ENCODE measurements around the gene HAUS5.

DNA sequence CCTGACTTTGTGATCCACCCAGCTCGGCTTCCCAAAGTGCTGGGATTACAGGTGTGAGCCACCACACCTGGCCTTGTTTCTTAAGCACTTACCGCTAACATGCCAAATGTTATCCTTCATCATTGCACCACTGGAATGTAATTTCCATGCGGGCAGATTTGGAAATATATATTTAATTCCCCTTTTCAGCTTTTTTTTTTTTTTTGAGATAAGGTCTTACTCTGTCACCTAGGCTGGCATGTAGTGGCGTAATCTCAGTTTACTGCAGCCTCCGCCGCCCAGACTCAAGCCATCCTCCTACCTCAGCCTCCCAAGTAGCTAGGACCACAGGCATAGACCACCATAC is 49.4 kb downstream of the HAUS5 start:
- TF ChIP-seq EZH2 (IDR thresholded peaks at IDR 0.05), result no peak
- TF ChIP-seq CTCF (IDR thresholded peaks at IDR 0.05), result no peak
- TF ChIP-seq EZH2phosphoT487 (IDR thresholded peaks at IDR 0.05), result no peak
